Right atrium auricular region (tissue), 2 donors: ENCODE measurements around the gene SEMA4B. TPM values are rescaled to one million over a fixed set of nuclear protein-coding genes. Genes with fewer than 3 reads are reported as not detected.
A peak's percentile ranks its signal among the peaks of the same experiment; 100 is the strongest.

Experiments
- DNase-seq: peaks from one replicate; pipeline ENCODE4 v3.0.0-alpha.2; 2019; ENCODE audit warnings: low spot score
- H3K27ac ChIP-seq, 2 donors: fragments of 200-600 bp; sonication (generic); 1 replicate in 1 of 2; 2 replicates in 1 of 2; pipeline ENCODE4 v1.5.1; 2016 to 2019
- H3K27me3 ChIP-seq, 2 donors: fragments of 200-600 bp; sonication (generic); one replicate each; pipeline versions ENCODE4 v1.5.1 to v1.6.0; 2017 to 2019
- H3K36me3 ChIP-seq: fragments of 200-600 bp; sonication (generic); one replicate; pipeline ENCODE4 v1.5.1; 2016
- H3K4me1 ChIP-seq, 2 donors: fragments of 200-600 bp; sonication (generic); one replicate each; pipeline versions ENCODE4 v1.5.1 to v1.6.0; 2017 to 2019
- H3K4me3 ChIP-seq, 2 donors: fragments of 200-600 bp; sonication (generic); 1 replicate in 1 of 2; 2 replicates in 1 of 2; pipeline ENCODE4 v1.5.1; 2017 to 2019; ENCODE audit warnings: mild to moderate bottlenecking in 1 of 2, moderate library complexity in 1 of 2
- H3K9me3 ChIP-seq, 2 donors: fragments of 200-600 bp; sonication (generic); one replicate each; pipeline ENCODE4 v1.5.1; 2019
- CTCF ChIP-seq, 2 donors: fragments of 200-600 bp; sonication (generic); IDR thresholded peaks; one replicate each; pipeline ENCODE4 v1.5.1; 2019; ENCODE audit warnings: antibody characterized with exemption in 2 of 2
- total RNA-seq, 2 donors: library from RNA; depleted of rRNA; stranded (reverse); fragments of >200 nt; gene quantifications; one replicate each; pipeline ENCODE4 v1.1.0, GENCODE V29; 2016

Gene SEMA4B
- total RNA-seq, 2 donors from 2014 or later = 22.1 to 31.6 TPM

GRCh38 chr15:90240856-90241255 is 39.7 kb downstream of the SEMA4B start:
- Histone ChIP-seq H3K27me3 (no peaks in the 10 kb centered on the region), H3K36me3 (peaks cover 25% of the 10 kb centered on the region), H3K4me3 (no peak overlapping the region), H3K9me3 (no peaks in the 10 kb centered on the region), H3K4me1 (no peaks in the 10 kb centered on the region), H3K27ac (peak overlapping the region; percentile 66 to 78)
- no peak for DNase-seq
- no peak for TF ChIP-seq CTCF (IDR thresholded peaks at IDR 0.05)

DNA sequence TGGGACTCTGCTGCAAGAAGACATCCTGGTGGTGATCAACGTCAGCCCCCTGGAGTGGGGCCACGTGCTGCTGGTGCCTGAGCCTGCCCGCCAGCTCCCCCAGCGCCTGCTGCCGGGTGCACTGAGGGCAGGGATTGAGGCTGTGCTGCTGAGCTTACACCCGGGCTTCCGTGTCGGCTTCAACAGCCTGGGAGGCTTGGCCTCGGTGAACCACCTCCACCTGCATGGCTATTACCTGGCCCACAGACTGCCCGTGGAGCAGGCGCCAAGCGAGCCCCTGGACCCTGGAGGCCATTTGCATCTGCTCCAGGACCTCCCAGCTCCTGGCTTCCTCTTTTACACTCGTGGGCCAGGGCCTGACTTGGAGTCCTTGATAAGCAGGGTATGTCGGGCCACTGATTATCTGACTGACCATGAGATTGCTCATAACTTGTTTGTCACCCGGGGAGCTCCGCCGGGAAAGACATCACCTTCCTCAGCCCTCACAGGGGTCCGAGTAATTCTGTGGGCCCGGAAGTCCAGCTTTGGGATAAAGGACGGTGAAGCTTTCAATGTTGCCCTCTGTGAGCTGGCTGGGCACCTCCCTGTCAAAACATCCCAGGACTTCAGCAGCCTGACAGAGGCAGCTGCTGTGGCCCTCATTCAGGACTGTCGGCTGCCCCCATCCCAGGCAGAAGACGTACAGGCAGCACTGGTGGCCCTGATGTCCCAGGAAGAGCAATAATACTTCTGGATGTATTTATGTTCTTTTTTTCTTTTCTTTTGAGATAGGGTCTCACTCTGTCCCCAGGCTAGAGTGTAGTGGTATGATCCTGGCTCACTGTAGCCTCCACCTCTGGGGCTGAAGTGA is 40.4 kb downstream of the SEMA4B start:
- H3K4me1 ChIP-seq = no peaks in the 10 kb centered on the region
- TF ChIP-seq CTCF (IDR thresholded peaks at IDR 0.05) = no peak
- H3K9me3 ChIP-seq = no peaks in the 10 kb centered on the region
- H3K27ac ChIP-seq = peak overlapping the region; percentile 66 to 78
- peaks cover 25% of the 10 kb centered on the region for H3K36me3 ChIP-seq
- no peak for DNase-seq
- H3K27me3 ChIP-seq = no peaks in the 10 kb centered on the region
- H3K4me3 ChIP-seq = no peak overlapping the region

DNA sequence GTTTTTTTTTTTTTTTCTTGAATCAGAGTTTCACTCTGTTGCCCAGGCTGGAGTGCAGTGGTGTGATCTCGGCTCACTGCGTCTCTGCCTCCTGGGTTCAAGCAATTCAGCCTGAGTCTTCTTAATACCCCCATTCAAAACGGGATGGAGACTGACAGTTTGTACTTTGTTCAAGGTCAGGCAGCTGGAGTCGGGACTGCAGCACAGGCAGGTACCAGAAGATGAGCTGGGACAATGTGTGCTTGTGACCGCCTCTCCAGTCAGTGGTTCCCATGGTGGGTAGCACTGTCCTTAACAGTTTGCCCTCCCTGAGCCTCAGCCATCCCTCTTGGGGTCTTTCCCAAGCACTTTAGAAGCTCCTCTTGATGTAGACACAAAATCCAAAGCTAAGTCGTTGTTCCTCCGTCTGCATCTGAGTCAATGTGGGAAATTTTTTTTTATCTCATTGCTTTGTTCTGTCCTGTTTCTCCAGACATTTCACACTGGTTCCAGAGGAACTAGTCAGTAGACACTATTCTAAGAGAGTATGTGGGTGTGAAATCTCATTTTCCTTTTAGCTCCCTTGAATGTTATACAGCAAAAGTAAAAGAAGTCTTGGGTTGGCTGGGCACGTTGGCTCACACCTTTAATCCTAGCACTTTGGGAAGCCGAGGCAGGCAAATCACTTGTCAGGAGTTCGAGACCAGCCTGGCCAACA is 43.0 kb downstream of the SEMA4B start:
- TF ChIP-seq CTCF (IDR thresholded peaks at IDR 0.05) = no peak
- H3K27ac ChIP-seq = no peak overlapping the region
- no peak for DNase-seq
- H3K4me1 ChIP-seq = peaks cover 0 to 5% of the 10 kb centered on the region in 2 donors
- no peaks in the 10 kb centered on the region for H3K27me3 ChIP-seq
- no peaks in the 10 kb centered on the region for H3K9me3 ChIP-seq
- H3K4me3 ChIP-seq = no peak overlapping the region
- H3K36me3 ChIP-seq = peaks cover 11% of the 10 kb centered on the region

DNA sequence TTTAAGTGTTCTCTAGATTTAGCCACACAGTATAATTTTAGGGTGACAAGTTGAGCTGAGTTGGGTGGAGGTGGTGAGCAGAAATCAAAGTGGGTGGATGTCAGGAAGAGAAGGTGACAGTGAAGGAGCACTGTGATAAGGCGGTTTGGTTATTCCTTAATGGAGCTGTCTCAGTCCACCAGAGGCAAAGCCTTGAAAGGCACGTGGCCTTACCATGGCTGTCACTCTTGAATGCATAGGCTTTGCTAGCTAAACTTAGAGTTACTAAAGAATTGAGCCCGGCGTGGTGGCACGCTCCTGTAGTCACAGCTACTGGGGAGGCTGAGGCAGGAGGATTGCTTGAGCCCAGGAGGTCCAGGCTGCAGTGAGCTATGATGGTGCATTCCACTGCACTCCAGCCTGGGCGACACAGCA is 47.7 kb downstream of the SEMA4B start:
- peak overlapping the region in 1 of 2 donors; percentile 63 for H3K4me3 ChIP-seq
- peaks cover 0 to 14% of the 10 kb centered on the region in 2 donors for H3K4me1 ChIP-seq
- no peaks in the 10 kb centered on the region for H3K36me3 ChIP-seq
- no peaks in the 10 kb centered on the region for H3K27me3 ChIP-seq
- no peaks in the 10 kb centered on the region for H3K9me3 ChIP-seq
- no peak for DNase-seq
- H3K27ac ChIP-seq = peak overlapping the region; percentile 65 to 79
- TF ChIP-seq CTCF (IDR thresholded peaks at IDR 0.05) = no peak

DNA sequence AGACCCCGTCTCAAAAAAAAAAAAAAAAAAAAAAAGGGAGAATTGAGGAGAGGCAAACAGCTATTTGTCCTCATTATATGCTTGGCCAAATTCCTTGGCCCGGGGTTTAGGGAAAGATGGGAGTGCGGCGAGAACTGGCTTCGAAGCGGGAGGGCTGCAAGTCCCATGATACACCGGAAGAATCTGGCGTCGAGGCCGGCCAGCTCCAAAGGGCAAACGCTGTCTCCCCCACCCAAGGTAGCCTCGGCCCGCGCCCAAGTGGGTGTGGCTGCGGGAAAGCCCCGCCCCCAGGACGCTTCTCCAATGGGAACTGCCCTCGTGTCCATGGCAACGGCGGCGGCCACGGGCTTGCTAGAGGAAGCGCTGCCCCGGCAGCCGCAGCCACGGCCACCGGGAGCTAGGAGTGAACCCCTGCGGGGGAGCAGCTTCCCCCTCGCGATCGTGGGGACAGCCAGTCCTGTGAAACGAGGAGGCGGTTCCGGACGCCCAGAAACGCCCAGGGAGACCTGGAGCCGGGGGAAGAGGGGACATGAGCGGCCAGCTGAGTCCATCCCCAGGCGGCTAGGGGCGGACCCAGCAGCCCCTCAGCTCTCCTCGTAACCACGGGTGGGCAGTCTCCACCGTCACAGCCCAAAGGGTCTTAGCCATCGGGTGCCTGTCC is 48.2 kb downstream of the SEMA4B start, which contains the start of gene TTLL13:
TTLL13 (plus strand) TSS at position 354 of the 661 bp plus-strand sequence. CDS start 1,075 bp downstream, outside the sequence.
- Histone ChIP-seq H3K4me1 (peaks cover 0 to 14% of the 10 kb centered on the region in 2 donors), H3K27me3 (no peaks in the 10 kb centered on the region), H3K36me3 (no peaks in the 10 kb centered on the region), H3K4me3 (peak within 1 kb of the TSS; percentile 41 to 63), H3K9me3 (no peaks in the 10 kb centered on the region), H3K27ac (peak within 1 kb of the TSS; percentile 65 to 79)
- peak; percentile 95 for DNase-seq
- TF ChIP-seq CTCF (IDR thresholded peaks at IDR 0.05) = no peak
